Mucosa of rectum (tissue), 2 donors: ENCODE data around the gene DENND2C.
"Not testable (repeated sequence)": the region's sequence is repeated elsewhere in the genome, so short reads cannot be mapped to it uniquely, and the experiment has no call there.

ENCODE experiments used
- H3K27ac ChIP-seq, 2 donors: one replicate each; pipeline ENCODE4 v1.7.0; 2013; ENCODE audit warnings: inconsistent platforms in 2 of 2, low read depth in 2 of 2, low read length in 2 of 2
- H3K27me3 ChIP-seq, 2 donors: one replicate each; pipeline ENCODE4 v1.7.0; 2013; ENCODE audit warnings: low read length in 2 of 2; ENCODE audit not compliant: control insufficient read depth in 2 of 2, insufficient read depth in 2 of 2
- H3K36me3 ChIP-seq, 2 donors: one replicate each; pipeline ENCODE4 v1.7.0; 2013; ENCODE audit warnings: low read length in 2 of 2; ENCODE audit not compliant: control insufficient read depth in 2 of 2, insufficient read depth in 2 of 2
- H3K4me1 ChIP-seq, 2 donors: one replicate each; pipeline ENCODE4 v1.7.0; 2013; ENCODE audit warnings: low read length in 2 of 2, mild to moderate bottlenecking in 1 of 2; ENCODE audit not compliant: control insufficient read depth in 2 of 2, insufficient read depth in 2 of 2
- H3K4me3 ChIP-seq, 2 donors: one replicate each; pipeline ENCODE4 v1.7.0; 2013; ENCODE audit warnings: low read length in 2 of 2
- H3K9ac ChIP-seq, 2 donors: one replicate each; pipeline ENCODE4 v1.7.0; 2013; ENCODE audit warnings: low read length in 2 of 2, low read depth in 1 of 2, mild to moderate bottlenecking in 1 of 2
- H3K9me3 ChIP-seq, 2 donors: one replicate each; pipeline ENCODE4 v1.7.0; 2013; ENCODE audit warnings: low read length in 2 of 2; ENCODE audit not compliant: control insufficient read depth in 2 of 2
- donor health status: healthy.
- donor health status: Normal muscosa, but diverticular disease.

DENND2C gene

GRCh38 chr1:114585231-114585630, 84.6 kb downstream of the DENND2C start:
- no peaks in the 10 kb centered on the region for H3K36me3 ChIP-seq
- H3K4me1 ChIP-seq = peaks cover 11% of the 10 kb centered on the region in 2 donors
- H3K27ac ChIP-seq = no peak overlapping the region
- no peaks in the 10 kb centered on the region for H3K27me3 ChIP-seq
- H3K9me3 ChIP-seq = no peaks in the 10 kb centered on the region
- no peak overlapping the region for H3K4me3 ChIP-seq
- H3K9ac ChIP-seq = no peak overlapping the region

- Histone ChIP-seq H3K9me3 (no peaks in the 10 kb centered on the region), H3K4me1 (peaks cover 13 to 14% of the 10 kb centered on the region in 2 donors), H3K27me3 (no peaks in the 10 kb centered on the region), H3K27ac (peak within 1 kb of the TSS; percentile 88 to 89), H3K36me3 (peaks cover 2 to 10% of the 10 kb centered on the region in 2 donors), H3K9ac (peak within 1 kb of the TSS; percentile 95 to 98), H3K4me3 (peak within 1 kb of the TSS; percentile 84 to 93)
These were observed 88.2 kb downstream of the DENND2C start, which contains the start of gene BCAS2 for GRCh38 chr1:114581335-114582287. TSS of gene BCAS2 (minus strand) at chr1:114581615. CDS start at chr1:114581591, 24 bp downstream.

- no peak overlapping the region for H3K9ac ChIP-seq
- H3K4me3 ChIP-seq = no peak overlapping the region
- H3K9me3 ChIP-seq = no peaks in the 10 kb centered on the region
- H3K4me1 ChIP-seq = no peaks in the 10 kb centered on the region
- peaks cover 35 to 51% of the 10 kb centered on the region in 2 donors for H3K36me3 ChIP-seq
- no peaks in the 10 kb centered on the region for H3K27me3 ChIP-seq
- no peak overlapping the region for H3K27ac ChIP-seq
These were observed 95.5 kb downstream of the DENND2C start for GRCh38 chr1:114574365-114574764.

- H3K27ac ChIP-seq = no peak overlapping the region
- peaks cover 25 to 26% of the 10 kb centered on the region in 2 donors for H3K36me3 ChIP-seq
- H3K4me3 ChIP-seq = no peak overlapping the region
These were observed 105.7 kb downstream of the DENND2C start for GRCh38 chr1:114564141-114564540.

GRCh38 chr1:114562978-114563510, 106.8 kb downstream of the DENND2C start:
- peaks cover 16 to 18% of the 10 kb centered on the region in 2 donors for H3K36me3 ChIP-seq
- H3K4me1 ChIP-seq, H3K27me3 ChIP-seq, H3K9ac ChIP-seq, H3K27ac ChIP-seq, H3K4me3 ChIP-seq, H3K9me3 ChIP-seq: not testable (repeated sequence)

More at GRCh38 chr1:114564141-114564540, 105.7 kb downstream of the DENND2C start:
- Histone ChIP-seq H3K9ac (no peak overlapping the region), H3K4me1 (no peaks in the 10 kb centered on the region), H3K9me3 (no peaks in the 10 kb centered on the region), H3K27me3 (no peaks in the 10 kb centered on the region)

- H3K9ac ChIP-seq = no peak overlapping the region
These were observed 108.5 kb downstream of the DENND2C start for GRCh38 chr1:114561333-114561732.

GRCh38 chr1:114559356-114559755, 110.5 kb downstream of the DENND2C start:
- no peak overlapping the region for H3K27ac ChIP-seq
- no peaks in the 10 kb centered on the region for H3K36me3 ChIP-seq
- H3K4me3 ChIP-seq = no peak overlapping the region
- H3K27me3 ChIP-seq = no peaks in the 10 kb centered on the region
- H3K9ac ChIP-seq = no peak overlapping the region
- no peaks in the 10 kb centered on the region for H3K4me1 ChIP-seq
- H3K9me3 ChIP-seq = no peaks in the 10 kb centered on the region

More at GRCh38 chr1:114561333-114561732, 108.5 kb downstream of the DENND2C start:
- Histone ChIP-seq H3K4me1 (no peaks in the 10 kb centered on the region), H3K27ac (no peak overlapping the region), H3K27me3 (no peaks in the 10 kb centered on the region), H3K9me3 (no peaks in the 10 kb centered on the region), H3K36me3 (peaks cover 2 to 4% of the 10 kb centered on the region in 2 donors), H3K4me3 (no peak overlapping the region)

GRCh38 chr1:114558544-114558943, 111.3 kb downstream of the DENND2C start:
- Histone ChIP-seq H3K36me3 (no peaks in the 10 kb centered on the region), H3K27me3 (no peaks in the 10 kb centered on the region), H3K27ac (no peak overlapping the region), H3K9ac (no peak overlapping the region), H3K9me3 (no peaks in the 10 kb centered on the region), H3K4me3 (no peak overlapping the region), H3K4me1 (no peaks in the 10 kb centered on the region)

GRCh38 chr1:114554577-114554976, 115.3 kb downstream of the DENND2C start:
- no peak overlapping the region for H3K9ac ChIP-seq
- H3K27ac ChIP-seq = no peak overlapping the region
- H3K4me3 ChIP-seq = no peak overlapping the region
- no peaks in the 10 kb centered on the region for H3K9me3 ChIP-seq
- H3K4me1 ChIP-seq = no peaks in the 10 kb centered on the region
- no peaks in the 10 kb centered on the region for H3K36me3 ChIP-seq
- no peaks in the 10 kb centered on the region for H3K27me3 ChIP-seq

- Histone ChIP-seq H3K36me3 (no peaks in the 10 kb centered on the region), H3K4me1 (no peaks in the 10 kb centered on the region)
These were observed 117.7 kb downstream of the DENND2C start for GRCh38 chr1:114552106-114552639.

More at GRCh38 chr1:114552106-114552639, 117.7 kb downstream of the DENND2C start:
- Histone ChIP-seq H3K9me3 (no peaks in the 10 kb centered on the region), H3K4me3 (no peak overlapping the region), H3K27ac (no peak overlapping the region), H3K9ac (no peak overlapping the region), H3K27me3 (no peaks in the 10 kb centered on the region)
